ENCODE results near the gene PPM1E.

GRCh38 chr17:58969612-58970011 lies 214.0 kb downstream of the PPM1E start:
- TF ChIP-seq, protein P1, sequence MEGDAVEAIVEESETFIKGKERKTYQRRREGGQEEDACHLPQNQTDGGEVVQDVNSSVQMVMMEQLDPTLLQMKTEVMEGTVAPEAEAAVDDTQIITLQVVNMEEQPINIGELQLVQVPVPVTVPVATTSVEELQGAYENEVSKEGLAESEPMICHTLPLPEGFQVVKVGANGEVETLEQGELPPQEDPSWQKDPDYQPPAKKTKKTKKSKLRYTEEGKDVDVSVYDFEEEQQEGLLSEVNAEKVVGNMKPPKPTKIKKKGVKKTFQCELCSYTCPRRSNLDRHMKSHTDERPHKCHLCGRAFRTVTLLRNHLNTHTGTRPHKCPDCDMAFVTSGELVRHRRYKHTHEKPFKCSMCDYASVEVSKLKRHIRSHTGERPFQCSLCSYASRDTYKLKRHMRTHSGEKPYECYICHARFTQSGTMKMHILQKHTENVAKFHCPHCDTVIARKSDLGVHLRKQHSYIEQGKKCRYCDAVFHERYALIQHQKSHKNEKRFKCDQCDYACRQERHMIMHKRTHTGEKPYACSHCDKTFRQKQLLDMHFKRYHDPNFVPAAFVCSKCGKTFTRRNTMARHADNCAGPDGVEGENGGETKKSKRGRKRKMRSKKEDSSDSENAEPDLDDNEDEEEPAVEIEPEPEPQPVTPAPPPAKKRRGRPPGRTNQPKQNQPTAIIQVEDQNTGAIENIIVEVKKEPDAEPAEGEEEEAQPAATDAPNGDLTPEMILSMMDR (IDR thresholded peaks at IDR 0.05; ENCODE audit: poor library complexity, severe bottlenecking) = no peak
- TF ChIP-seq RAD21 (conservative IDR thresholded peaks at IDR 0.05) (no peak), TAF1 (IDR thresholded peaks at IDR 0.05; ENCODE audit: low read depth) (no peak), EZH2 (IDR thresholded peaks at IDR 0.05; ENCODE audit: borderline replicate concordance, insufficient read depth, low read length, poor library complexity, severe bottlenecking) (no peak)
- TF ChIP-seq, protein P2, sequence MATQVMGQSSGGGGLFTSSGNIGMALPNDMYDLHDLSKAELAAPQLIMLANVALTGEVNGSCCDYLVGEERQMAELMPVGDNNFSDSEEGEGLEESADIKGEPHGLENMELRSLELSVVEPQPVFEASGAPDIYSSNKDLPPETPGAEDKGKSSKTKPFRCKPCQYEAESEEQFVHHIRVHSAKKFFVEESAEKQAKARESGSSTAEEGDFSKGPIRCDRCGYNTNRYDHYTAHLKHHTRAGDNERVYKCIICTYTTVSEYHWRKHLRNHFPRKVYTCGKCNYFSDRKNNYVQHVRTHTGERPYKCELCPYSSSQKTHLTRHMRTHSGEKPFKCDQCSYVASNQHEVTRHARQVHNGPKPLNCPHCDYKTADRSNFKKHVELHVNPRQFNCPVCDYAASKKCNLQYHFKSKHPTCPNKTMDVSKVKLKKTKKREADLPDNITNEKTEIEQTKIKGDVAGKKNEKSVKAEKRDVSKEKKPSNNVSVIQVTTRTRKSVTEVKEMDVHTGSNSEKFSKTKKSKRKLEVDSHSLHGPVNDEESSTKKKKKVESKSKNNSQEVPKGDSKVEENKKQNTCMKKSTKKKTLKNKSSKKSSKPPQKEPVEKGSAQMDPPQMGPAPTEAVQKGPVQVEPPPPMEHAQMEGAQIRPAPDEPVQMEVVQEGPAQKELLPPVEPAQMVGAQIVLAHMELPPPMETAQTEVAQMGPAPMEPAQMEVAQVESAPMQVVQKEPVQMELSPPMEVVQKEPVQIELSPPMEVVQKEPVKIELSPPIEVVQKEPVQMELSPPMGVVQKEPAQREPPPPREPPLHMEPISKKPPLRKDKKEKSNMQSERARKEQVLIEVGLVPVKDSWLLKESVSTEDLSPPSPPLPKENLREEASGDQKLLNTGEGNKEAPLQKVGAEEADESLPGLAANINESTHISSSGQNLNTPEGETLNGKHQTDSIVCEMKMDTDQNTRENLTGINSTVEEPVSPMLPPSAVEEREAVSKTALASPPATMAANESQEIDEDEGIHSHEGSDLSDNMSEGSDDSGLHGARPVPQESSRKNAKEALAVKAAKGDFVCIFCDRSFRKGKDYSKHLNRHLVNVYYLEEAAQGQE (IDR thresholded peaks at IDR 0.05; ENCODE audit: borderline replicate concordance) = no peak
